Transverse colon (tissue), 4 donors: ENCODE data around the gene NOL11. TPM values are rescaled to one million over a fixed set of nuclear protein-coding genes. Genes with fewer than 3 reads are reported as not detected.

ENCODE experiments used
- DNase-seq: peaks from one replicate; pipeline ENCODE4 v3.0.0-alpha.2; 2019
- H3K27ac ChIP-seq, 4 donors: fragments of 200-600 bp; sonication (generic); 2 replicates each; pipeline ENCODE4 v1.5.1; 2016 to 2018; ENCODE audit warnings: inconsistent platforms in 4 of 4
- H3K27me3 ChIP-seq: fragments of 200-600 bp; sonication (generic); 2 replicates; pipeline ENCODE4 v1.5.1; 2017; ENCODE audit warnings: inconsistent platforms
- H3K36me3 ChIP-seq, 4 donors: fragments of 200-600 bp; sonication (generic); 2 replicates each; pipeline ENCODE4 v1.5.1; 2017 to 2019; ENCODE audit warnings: inconsistent platforms in 4 of 4
- H3K4me1 ChIP-seq, 4 donors: fragments of 200-600 bp; sonication (generic); 2 replicates each; pipeline ENCODE4 v1.5.1; 2017 to 2020; ENCODE audit warnings: inconsistent platforms in 4 of 4
- H3K4me3 ChIP-seq, 4 donors: fragments of 200-600 bp; sonication (generic); 1 replicate in 1 of 4; 2 replicates in 3 of 4; pipeline versions ENCODE4 v1.5.1 to v1.6.1; 2017 to 2019; ENCODE audit warnings: inconsistent platforms in 4 of 4
- H3K9me3 ChIP-seq, 2 donors: fragments of 200-600 bp; sonication (generic); 2 replicates each; pipeline ENCODE4 v1.5.1; 2017 to 2019; ENCODE audit warnings: inconsistent platforms in 2 of 2
- EP300 ChIP-seq: sonication (generic); formaldehyde crosslinking; IDR thresholded peaks from one replicate; pipeline ENCODE4 v1.6.1; 2017; ENCODE audit warnings: antibody characterized with exemption, low read depth
- POLR2A ChIP-seq: fragments of 450-650 bp; IDR thresholded peaks from one replicate; pipeline ENCODE4 v1.6.1; 2016; ENCODE audit warnings: antibody characterized with exemption, mild to moderate bottlenecking, moderate library complexity
- POLR2AphosphoS5 ChIP-seq, 3 donors: sonication (generic); formaldehyde crosslinking; IDR thresholded peaks; one replicate each; pipeline ENCODE4 v1.6.1; 2016; ENCODE audit warnings: antibody characterized with exemption in 3 of 3
- WGBS, 2 donors: methylation state at CpG; one replicate each; pipeline ENCODE4 v1.1.5; 2018; ENCODE audit warnings: low coverage in 1 of 2; 5-methylcytosine and 5-hydroxymethylcytosine counted together
- in situ Hi-C, 4 donors: fragments of 200-750 bp; cut with MboI; loops; one replicate each; pipeline versions ENCODE4 v1.15.0 to v1.15.1; 2017; ENCODE audit warnings: low sequenced_read_pairs in 3 of 4, low pct_ligation_motif_present in 1 of 4, low pct_unique_long_range_greater_than_20kb in 1 of 4
- intact Hi-C: fragments of 100-400 bp; cut with DNase I; formaldehyde crosslinking; loops from one replicate; pipeline ENCODE4 v1.15.1; 2023; ENCODE audit warnings: low total_unique reads
- total RNA-seq, 4 donors: library from RNA; depleted of rRNA; stranded (reverse); fragments of >200 nt; gene quantifications; one replicate each; pipeline ENCODE4 v1.1.0, GENCODE V29; 2016
- TF ChIP-seq, protein P1 (sequence below), 5 experiments: fragments of 200-600 bp in 3 of 5; fragments of 450-650 bp in 2 of 5; sonication (generic) in 3 of 5; IDR thresholded peaks; 1 replicate in 2 of 5; 2 replicates in 3 of 5; pipeline ENCODE4 v1.5.1; 2016 to 2017; ENCODE audit warnings: antibody characterized with exemption in 5 of 5, inconsistent platforms in 3 of 5, mild to moderate bottlenecking in 2 of 5, moderate library complexity in 1 of 5

NOL11 gene
- total RNA-seq, 4 donors from 2014 or later, result 7.1 to 44.0 (median 27.1) TPM

DNA sequence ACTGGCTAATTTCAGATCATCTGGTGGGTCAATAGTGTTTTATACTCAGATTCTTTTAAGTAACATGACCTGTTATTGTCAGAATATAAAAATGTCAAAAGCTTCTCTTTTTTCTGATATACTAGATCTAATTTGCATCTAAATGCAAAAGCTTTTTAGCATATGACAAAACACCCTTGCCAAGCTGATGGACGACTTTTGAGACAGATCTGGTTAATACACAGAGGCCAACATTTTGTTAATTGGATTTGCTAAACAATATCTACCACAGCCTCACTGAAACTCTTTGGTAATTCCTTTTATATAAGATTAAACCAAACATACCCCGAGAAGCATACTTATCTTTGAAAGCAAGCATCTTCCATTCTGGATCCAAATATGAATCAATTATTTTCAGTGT lies 10.3 kb upstream of the NOL11 start:
- intact Hi-C loops, result no loop called here
- no peak for DNase-seq
- Histone ChIP-seq H3K4me1 (no peaks in the 10 kb centered on the region), H3K27me3 (no peaks in the 10 kb centered on the region), H3K36me3 (no peaks in the 10 kb centered on the region), H3K27ac (no peak overlapping the region), H3K4me3 (no peak overlapping the region), H3K9me3 (no peaks in the 10 kb centered on the region)
- 69 to 75% methylated on average over 2 of the region's 2 CpGs for WGBS, 2 donors
- in situ Hi-C loops, result no loop called here
- no peak for TF ChIP-seq POLR2A
- TF ChIP-seq, protein P1, sequence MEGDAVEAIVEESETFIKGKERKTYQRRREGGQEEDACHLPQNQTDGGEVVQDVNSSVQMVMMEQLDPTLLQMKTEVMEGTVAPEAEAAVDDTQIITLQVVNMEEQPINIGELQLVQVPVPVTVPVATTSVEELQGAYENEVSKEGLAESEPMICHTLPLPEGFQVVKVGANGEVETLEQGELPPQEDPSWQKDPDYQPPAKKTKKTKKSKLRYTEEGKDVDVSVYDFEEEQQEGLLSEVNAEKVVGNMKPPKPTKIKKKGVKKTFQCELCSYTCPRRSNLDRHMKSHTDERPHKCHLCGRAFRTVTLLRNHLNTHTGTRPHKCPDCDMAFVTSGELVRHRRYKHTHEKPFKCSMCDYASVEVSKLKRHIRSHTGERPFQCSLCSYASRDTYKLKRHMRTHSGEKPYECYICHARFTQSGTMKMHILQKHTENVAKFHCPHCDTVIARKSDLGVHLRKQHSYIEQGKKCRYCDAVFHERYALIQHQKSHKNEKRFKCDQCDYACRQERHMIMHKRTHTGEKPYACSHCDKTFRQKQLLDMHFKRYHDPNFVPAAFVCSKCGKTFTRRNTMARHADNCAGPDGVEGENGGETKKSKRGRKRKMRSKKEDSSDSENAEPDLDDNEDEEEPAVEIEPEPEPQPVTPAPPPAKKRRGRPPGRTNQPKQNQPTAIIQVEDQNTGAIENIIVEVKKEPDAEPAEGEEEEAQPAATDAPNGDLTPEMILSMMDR (IDR thresholded peaks at IDR 0.05), result no peak
- no peak for TF ChIP-seq POLR2AphosphoS5 (IDR thresholded peaks at IDR 0.05)
- TF ChIP-seq EP300, result no peak

DNA sequence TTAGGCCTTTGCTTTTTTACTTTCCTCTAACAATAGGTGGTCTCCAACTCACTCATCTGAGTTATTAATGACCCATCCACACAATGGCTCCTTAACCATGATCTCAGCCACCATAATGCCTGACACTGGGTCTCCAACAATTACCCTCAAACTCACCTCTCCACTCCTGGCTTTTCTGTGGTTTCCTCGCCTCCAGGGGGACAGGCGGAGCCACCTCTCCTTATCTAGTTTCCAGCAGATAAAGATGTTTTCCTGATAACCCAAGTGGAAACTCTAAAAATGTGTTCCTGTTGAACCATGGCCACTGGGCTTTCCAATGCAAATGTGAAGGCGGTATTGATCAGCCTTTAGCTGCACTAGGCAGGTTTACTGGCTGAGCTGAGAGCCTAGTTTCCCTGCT lies 9.4 kb upstream of the NOL11 start:
- DNase-seq, result no peak
- H3K4me1 ChIP-seq, result no peaks in the 10 kb centered on the region
- intact Hi-C loops, result no loop called here
- no peak overlapping the region for H3K4me3 ChIP-seq
- H3K27ac ChIP-seq, result no peak overlapping the region
- TF ChIP-seq POLR2AphosphoS5 (IDR thresholded peaks at IDR 0.05) (no peak), EP300 (no peak), POLR2A (no peak)
- TF ChIP-seq, protein P1 (IDR thresholded peaks at IDR 0.05), result no peak
- no peaks in the 10 kb centered on the region for H3K36me3 ChIP-seq
- H3K9me3 ChIP-seq, result no peaks in the 10 kb centered on the region
- in situ Hi-C loops, result no loop called here
- 90 to 92% methylated on average over 2 to 3 of the region's 3 CpGs for WGBS, 2 donors
- H3K27me3 ChIP-seq, result no peaks in the 10 kb centered on the region

DNA sequence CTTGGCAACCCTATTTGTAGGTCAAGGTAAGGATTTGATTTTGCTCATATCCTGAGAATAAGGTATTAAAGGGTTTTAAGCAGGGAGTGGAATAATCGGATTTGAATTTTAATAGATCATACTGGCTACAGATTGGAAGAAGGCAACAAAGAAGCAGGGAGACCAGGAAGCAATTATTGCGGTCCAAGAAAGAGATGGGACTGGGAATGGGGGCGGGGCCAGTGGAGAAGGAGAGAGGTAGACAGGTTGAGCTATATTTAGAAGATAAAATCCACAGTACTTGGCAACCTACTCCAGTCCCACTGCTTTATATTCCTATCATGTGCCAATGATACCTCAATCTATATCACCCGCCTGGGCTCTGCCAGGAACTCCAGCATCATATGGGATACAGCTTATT lies 5.8 kb upstream of the NOL11 start:
- Histone ChIP-seq H3K36me3 (no peaks in the 10 kb centered on the region), H3K27ac (no peak overlapping the region), H3K27me3 (no peaks in the 10 kb centered on the region), H3K4me1 (peaks cover 0 to 3% (median 0%) of the 10 kb centered on the region in 4 donors), H3K9me3 (no peaks in the 10 kb centered on the region), H3K4me3 (no peak overlapping the region)
- no peak for TF ChIP-seq POLR2A
- TF ChIP-seq, protein P1 (IDR thresholded peaks at IDR 0.05), result no peak
- no peak for TF ChIP-seq EP300
- TF ChIP-seq POLR2AphosphoS5 (IDR thresholded peaks at IDR 0.05), result no peak
- in situ Hi-C loops, result no loop called here
- no peak for DNase-seq
- 73 to 83% methylated on average over 1 to 4 of the region's 4 CpGs for WGBS, 2 donors
- intact Hi-C loops, result no loop called here

DNA sequence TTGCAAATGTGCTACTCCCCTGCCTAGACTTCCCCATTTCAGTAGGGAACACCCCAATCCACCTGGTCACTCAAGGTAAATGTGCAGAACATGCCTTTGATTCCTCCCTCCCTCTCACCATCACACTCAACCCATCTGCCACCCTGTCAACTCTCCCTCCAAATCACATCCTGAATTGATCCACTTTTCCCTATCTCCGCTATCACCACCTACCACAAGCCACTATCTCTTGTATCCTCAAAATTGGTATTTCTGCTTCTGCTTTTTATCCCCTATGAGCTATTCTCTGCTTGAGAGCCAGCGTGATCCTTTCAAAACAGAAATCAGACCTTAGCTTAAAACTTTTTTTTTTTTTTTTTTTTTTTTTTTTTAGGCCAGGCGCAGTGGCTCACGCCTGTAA lies 5.4 kb upstream of the NOL11 start:
- no peaks in the 10 kb centered on the region for H3K36me3 ChIP-seq
- H3K27ac ChIP-seq, result no peak overlapping the region
- 86 to 88% methylated on average over 2 to 4 of the region's 4 CpGs for WGBS, 2 donors
- no peak for TF ChIP-seq POLR2AphosphoS5 (IDR thresholded peaks at IDR 0.05)
- TF ChIP-seq, protein P1 (IDR thresholded peaks at IDR 0.05), result no peak
- no peak for TF ChIP-seq POLR2A
- TF ChIP-seq EP300, result no peak
- no peaks in the 10 kb centered on the region for H3K9me3 ChIP-seq
- in situ Hi-C loops (no loop called here), intact Hi-C loops (no loop called here)
- H3K4me3 ChIP-seq, result no peak overlapping the region
- peaks cover 0 to 6% (median 0%) of the 10 kb centered on the region in 4 donors for H3K4me1 ChIP-seq
- no peaks in the 10 kb centered on the region for H3K27me3 ChIP-seq
- no peak for DNase-seq
